SH-SY5Y (cell line): ENCODE data around the gene ARHGAP23.

Experiments
- GATA2 ChIP-seq: IDR thresholded peaks from 2 replicates; pipeline ENCODE4 v1.6.1; 2011; ENCODE audit warnings: mild to moderate bottlenecking, low read depth, low read length
- GATA3 ChIP-seq: IDR thresholded peaks from 2 replicates; pipeline ENCODE4 v1.6.1; 2011; ENCODE audit warnings: low read depth, mild to moderate bottlenecking, low read length, moderate library complexity

GRCh38 chr17:38430316-38430715, 2.1 kb downstream of the ARHGAP23 start:
- TF ChIP-seq GATA3 = no peak
- TF ChIP-seq GATA2 = no peak
